ENCODE results near the gene THRA. TPM values are rescaled to one million over a fixed set of nuclear protein-coding genes. Genes with fewer than 3 reads are reported as not detected.
A peak's percentile ranks its signal among the peaks of the same experiment; 100 is the strongest.

THRA gene
- total RNA-seq, 4 donors from 2014 or later: 34.0 to 52.9 (median 44.8) TPM

- Histone ChIP-seq H3K27ac (peak overlapping the region; percentile 44 to 90 (median 87)), H3K4me1 (peaks cover 61 to 70% of the 10 kb centered on the region in 2 donors), H3K27me3 (no peaks in the 10 kb centered on the region), H3K9me3 (no peaks in the 10 kb centered on the region), H3K36me3 (peaks cover 10 to 13% of the 10 kb centered on the region in 2 donors), H3K4me3 (replicated peaks in 1 of 3) (no peak overlapping the region)
- no peak for TF ChIP-seq CTCF (IDR thresholded peaks at IDR 0.05)
- TF ChIP-seq POLR2A (IDR thresholded peaks at IDR 0.05): no peak
- intact Hi-C loops (cut with DNase I): no loop called here
- no peak for DNase-seq
- WGBS, 2 donors: 88 to 90% methylated on average over 8 of the region's 8 CpGs
Measured at GRCh38 chr17:40024901-40025300, 37.9 kb upstream of the THRA start.

- H3K4me3 ChIP-seq (replicated peaks in 1 of 3): no peak overlapping the region
- peaks cover 10 to 13% of the 10 kb centered on the region in 2 donors for H3K36me3 ChIP-seq
- intact Hi-C loops (cut with DNase I): no loop called here
- no peaks in the 10 kb centered on the region for H3K9me3 ChIP-seq
- 21 to 40% methylated on average over 2 of the region's 2 CpGs for WGBS, 2 donors
- TF ChIP-seq POLR2A (IDR thresholded peaks at IDR 0.05) (no peak), CTCF (IDR thresholded peaks at IDR 0.05) (no peak)
- DNase-seq: peak; percentile 52 to 55
- no peaks in the 10 kb centered on the region for H3K27me3 ChIP-seq
- H3K27ac ChIP-seq: peak overlapping the region; percentile 44 to 90 (median 87)
- H3K4me1 ChIP-seq: peaks cover 60 to 68% of the 10 kb centered on the region in 2 donors
Measured at GRCh38 chr17:40025559-40025958, 37.2 kb upstream of the THRA start.

- peaks cover 54 to 62% of the 10 kb centered on the region in 2 donors for H3K4me1 ChIP-seq
- intact Hi-C loops (cut with DNase I): no loop called here
- peaks cover 15 to 20% of the 10 kb centered on the region in 2 donors for H3K36me3 ChIP-seq
- no peak overlapping the region for H3K4me3 ChIP-seq (replicated peaks in 1 of 3)
- peak; percentile 96 for DNase-seq
- TF ChIP-seq CTCF (IDR thresholded peaks at IDR 0.05) (no peak), POLR2A (IDR thresholded peaks at IDR 0.05) (peak in 1 of 2 donors; percentile 25)
- no peaks in the 10 kb centered on the region for H3K9me3 ChIP-seq
- WGBS, 2 donors: 32 to 42% methylated on average over 19 to 21 of the region's 22 CpGs
- no peaks in the 10 kb centered on the region for H3K27me3 ChIP-seq
- H3K27ac ChIP-seq: peak overlapping the region; percentile 84 to 90 (median 87)
Measured at GRCh38 chr17:40025991-40026815, 36.6 kb upstream of the THRA start.

GRCh38 chr17:40026816-40027613 lies 35.8 kb upstream of the THRA start:
- H3K4me1 ChIP-seq: peaks cover 48 to 60% of the 10 kb centered on the region in 2 donors

More at GRCh38 chr17:40026816-40027613, 35.8 kb upstream of the THRA start:
- no peaks in the 10 kb centered on the region for H3K9me3 ChIP-seq
- H3K27me3 ChIP-seq: no peaks in the 10 kb centered on the region
- no peak overlapping the region for H3K4me3 ChIP-seq (replicated peaks in 1 of 3)
- TF ChIP-seq CTCF (IDR thresholded peaks at IDR 0.05) (peak; percentile 84 to 95 (median 90)), POLR2A (IDR thresholded peaks at IDR 0.05) (no peak)
- intact Hi-C loops (cut with DNase I): no loop called here
- peak; percentile 85 to 90 for DNase-seq
- H3K36me3 ChIP-seq: peaks cover 22 to 27% of the 10 kb centered on the region in 2 donors
- WGBS, 2 donors: 24 to 33% methylated on average over 12 to 28 of the region's 33 CpGs
- peak overlapping the region; percentile 84 to 90 (median 87) for H3K27ac ChIP-seq

Measured in thyroid gland (tissue), 4 donors.